ENCODE data around the gene PPY.

Gene PPY

GRCh38 chr17:43942051-43942685, at the start of gene PPY:
PPY (minus strand) TSS chr17:43942476; CDS start chr17:43941654, 822 bp downstream.
- Histone ChIP-seq H3K4me3 (ENCODE audit: low read length) (no peak within 1 kb of the TSS), H3K36me3 (replicated peaks; ENCODE audit: insufficient read depth, low read length) (no peaks in the 10 kb centered on the region), H3K4me2 (ENCODE audit: low read depth, low read length) (no peak within 1 kb of the TSS), H3K27me3 (replicated peaks; ENCODE audit: insufficient read depth, low read length) (peaks cover 11% of the 10 kb centered on the region), H3K27ac (ENCODE audit: low read length) (no peak within 1 kb of the TSS), H3K9me3 (replicated peaks; ENCODE audit: insufficient read depth, low read length) (no peaks in the 10 kb centered on the region), H3K9ac (ENCODE audit: low read length) (no peak within 1 kb of the TSS), H3F3A (ENCODE audit: insufficient read depth, low read length) (no peaks in the 10 kb centered on the region), H2AFZ (ENCODE audit: low read length) (no peak within 1 kb of the TSS), H3K79me2 (ENCODE audit: low read length) (no peaks in the 10 kb centered on the region), H4K20me1 (ENCODE audit: insufficient read depth, low read length) (no peaks in the 10 kb centered on the region), H3K4me1 (ENCODE audit: low read length) (no peaks in the 10 kb centered on the region), H3K9me2 (replicated peaks; ENCODE audit: insufficient read depth, low read length) (no peaks in the 10 kb centered on the region)
- TF ChIP-seq EZH2phosphoT487 (IDR thresholded peaks at IDR 0.05; ENCODE audit: low read length): no peak
- no peak for TF ChIP-seq EZH2 (optimal IDR thresholded peaks at IDR 0.05; ENCODE audit: low read depth, low read length)
- TF ChIP-seq CTCF (IDR thresholded peaks at IDR 0.05; ENCODE audit: low read length): no peak
- no peak for DNase-seq

GRCh38 chr17:43988301-43988700, 46.0 kb upstream of the PPY start:
- Histone ChIP-seq H4K20me1 (ENCODE audit: insufficient read depth, low read length) (no peaks in the 10 kb centered on the region), H3K27me3 (replicated peaks; ENCODE audit: insufficient read depth, low read length) (no peaks in the 10 kb centered on the region), H3K4me2 (ENCODE audit: low read depth, low read length) (no peak overlapping the region), H3K4me3 (ENCODE audit: low read length) (no peak overlapping the region), H3F3A (ENCODE audit: insufficient read depth, low read length) (no peaks in the 10 kb centered on the region), H2AFZ (ENCODE audit: low read length) (no peak overlapping the region), H3K9me2 (replicated peaks; ENCODE audit: insufficient read depth, low read length) (no peaks in the 10 kb centered on the region), H3K9ac (ENCODE audit: low read length) (no peak overlapping the region), H3K36me3 (replicated peaks; ENCODE audit: insufficient read depth, low read length) (no peaks in the 10 kb centered on the region), H3K27ac (ENCODE audit: low read length) (no peak overlapping the region), H3K9me3 (replicated peaks; ENCODE audit: insufficient read depth, low read length) (no peaks in the 10 kb centered on the region), H3K4me1 (ENCODE audit: low read length) (peaks cover 13% of the 10 kb centered on the region), H3K79me2 (ENCODE audit: low read length) (no peaks in the 10 kb centered on the region)
- DNase-seq: no peak
- no peak for TF ChIP-seq CTCF (IDR thresholded peaks at IDR 0.05; ENCODE audit: low read length)
- TF ChIP-seq EZH2phosphoT487 (IDR thresholded peaks at IDR 0.05; ENCODE audit: low read length): no peak
- no peak for TF ChIP-seq EZH2 (optimal IDR thresholded peaks at IDR 0.05; ENCODE audit: low read depth, low read length)

DNA sequence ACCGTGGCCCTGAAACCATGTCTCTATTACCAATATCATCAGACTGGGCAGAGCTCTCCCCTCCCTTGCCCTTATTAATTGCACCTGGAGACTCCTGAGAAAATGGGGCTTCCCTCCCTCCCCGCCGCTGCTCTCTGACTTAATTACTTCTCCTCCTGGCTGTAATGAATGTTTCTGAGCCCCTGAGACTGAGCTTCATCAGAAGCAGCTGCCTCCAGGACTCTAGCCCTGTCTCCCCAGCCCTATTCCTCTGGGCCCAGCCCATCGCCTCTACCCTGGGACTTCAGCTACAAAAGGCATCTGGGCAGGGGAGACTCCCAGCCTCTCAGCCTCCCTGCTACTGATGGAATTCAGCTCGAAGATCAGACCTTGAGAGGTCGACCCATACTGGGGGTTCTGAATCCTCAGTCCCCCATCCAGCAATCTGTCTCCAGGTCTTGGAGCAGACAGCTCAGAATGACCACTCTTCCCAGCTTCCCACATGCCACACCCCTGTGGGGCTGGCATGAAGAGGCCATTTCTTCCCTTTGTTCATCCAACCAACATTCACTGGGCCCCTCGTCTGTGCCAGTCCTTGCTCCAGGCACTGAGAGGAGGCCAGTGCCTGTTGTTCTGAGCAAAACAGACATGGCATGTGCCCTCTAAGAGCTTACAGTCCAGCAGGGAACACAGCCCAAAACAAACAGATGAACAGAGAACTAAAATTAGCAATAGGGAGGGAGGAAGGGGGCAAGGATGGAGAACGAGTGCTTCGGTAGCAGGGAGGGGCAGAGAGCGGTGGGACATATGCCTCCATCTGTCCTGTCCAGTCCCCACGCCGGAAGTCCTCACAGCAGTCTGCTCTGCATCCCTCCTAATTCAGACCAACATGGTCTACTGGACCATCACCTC, 45.1 kb upstream of the PPY start:
- no peak for TF ChIP-seq EZH2phosphoT487 (IDR thresholded peaks at IDR 0.05; ENCODE audit: low read length)
- Histone ChIP-seq H3K36me3 (replicated peaks; ENCODE audit: insufficient read depth, low read length) (no peaks in the 10 kb centered on the region), H3F3A (ENCODE audit: insufficient read depth, low read length) (no peaks in the 10 kb centered on the region), H3K9me3 (replicated peaks; ENCODE audit: insufficient read depth, low read length) (no peaks in the 10 kb centered on the region), H2AFZ (ENCODE audit: low read length) (peak overlapping the region; percentile 19), H3K4me3 (ENCODE audit: low read length) (no peak overlapping the region), H3K4me1 (ENCODE audit: low read length) (peaks cover 13% of the 10 kb centered on the region), H3K4me2 (ENCODE audit: low read depth, low read length) (peak overlapping the region; percentile 55; the same call in 1 of the 2 replicates), H3K27me3 (replicated peaks; ENCODE audit: insufficient read depth, low read length) (no peaks in the 10 kb centered on the region), H3K27ac (ENCODE audit: low read length) (no peak overlapping the region), H3K79me2 (ENCODE audit: low read length) (no peaks in the 10 kb centered on the region), H3K9me2 (replicated peaks; ENCODE audit: insufficient read depth, low read length) (no peaks in the 10 kb centered on the region), H4K20me1 (ENCODE audit: insufficient read depth, low read length) (no peaks in the 10 kb centered on the region), H3K9ac (ENCODE audit: low read length) (no peak overlapping the region)
- DNase-seq: no peak

Data from MM.1S (cell line).